GM18511 (cell line): Measurements from ENCODE around the gene PPIF.

Source experiments
- ATAC-seq: cut with Tn5 transposase; IDR thresholded peaks from one replicate; pipeline ENCODE4 v1.9.1; 2021; ENCODE audit warnings: mild to moderate bottlenecking, moderate library complexity; ENCODE audit not compliant: unreplicated experiment

Gene PPIF

GRCh38 chr10:79398642-79399041, 51.4 kb downstream of the PPIF start:
- no peak for ATAC-seq

- ATAC-seq, result no peak
Observed at GRCh38 chr10:79399223-79399831, 52.1 kb downstream of the PPIF start.

GRCh38 chr10:79400146-79401004, 53.1 kb downstream of the PPIF start:
- peak; percentile 69 for ATAC-seq

- ATAC-seq, result no peak
Observed at GRCh38 chr10:79401015-79401921, 54.0 kb downstream of the PPIF start.

DNA sequence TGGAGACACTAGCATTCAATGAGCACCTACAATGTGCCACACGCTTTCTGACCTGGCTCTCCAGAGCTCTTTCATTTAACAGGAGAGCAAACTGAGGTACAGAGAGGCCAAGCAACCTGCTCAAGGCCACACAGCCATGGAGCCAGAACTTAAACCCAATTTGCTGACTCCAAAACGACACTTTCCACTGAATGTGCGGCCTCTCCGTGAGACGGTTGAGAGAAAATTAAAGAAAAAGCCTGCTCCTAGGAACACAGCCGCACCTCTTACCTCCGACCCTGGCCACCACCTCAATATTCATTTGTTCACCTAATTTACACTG, 55.3 kb downstream of the PPIF start:
- ATAC-seq, result no peak

- ATAC-seq, result no peak
Observed at GRCh38 chr10:79402951-79403350, 55.7 kb downstream of the PPIF start.

GRCh38 chr10:79403441-79404230, 56.4 kb downstream of the PPIF start:
- no peak for ATAC-seq

GRCh38 chr10:79404231-79404609, 57.0 kb downstream of the PPIF start:
- ATAC-seq, result no peak

DNA sequence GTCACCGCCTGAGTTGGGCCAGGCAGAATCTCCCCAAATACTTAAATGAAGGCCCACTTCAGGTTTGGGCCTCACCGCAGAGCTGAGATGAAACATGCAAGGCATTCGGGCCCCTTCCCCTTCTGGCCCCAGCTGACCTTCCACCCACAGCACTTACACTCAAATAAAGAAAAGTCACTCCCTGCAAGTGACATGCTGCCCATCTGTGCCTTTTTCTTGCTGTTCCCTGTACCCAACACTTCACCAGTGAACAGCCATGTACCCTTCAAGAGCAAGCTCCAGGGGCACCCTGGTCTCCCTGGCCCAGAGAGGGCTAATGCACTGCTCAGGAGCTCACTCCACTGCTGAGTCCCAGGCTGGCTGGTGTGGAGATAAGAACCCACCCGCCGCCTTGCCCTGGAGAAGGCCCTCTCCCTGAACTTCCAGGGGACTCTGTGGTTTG, 57.4 kb downstream of the PPIF start:
- no peak for ATAC-seq
